KMS-11 (cell line): ENCODE results near the gene ASPHD1.

Source experiments
- H2AFZ ChIP-seq: fragments of 200-600 bp; sonication (generic); 2 replicates; pipeline ENCODE4 v1.6.1; 2016; ENCODE audit warnings: antibody characterized with exemption, mixed run types, low read depth
- H3K27ac ChIP-seq: fragments of 200-600 bp; sonication (generic); 2 replicates; pipeline ENCODE4 v1.6.1; 2016; ENCODE audit warnings: mild to moderate bottlenecking, mixed run types
- H3K27me3 ChIP-seq: fragments of 200-600 bp; sonication (generic); 2 replicates; pipeline ENCODE4 v1.6.1; 2017; ENCODE audit warnings: mild to moderate bottlenecking, low read depth, mixed run types, moderate library complexity; ENCODE audit not compliant: insufficient read depth
- H3K36me3 ChIP-seq: fragments of 200-600 bp; sonication (generic); 2 replicates; pipeline ENCODE4 v1.6.1; 2017; ENCODE audit warnings: mild to moderate bottlenecking, mixed run types; ENCODE audit not compliant: insufficient read depth
- H3K4me1 ChIP-seq: fragments of 200-600 bp; sonication (generic); 2 replicates; pipeline ENCODE4 v1.6.1; 2016; ENCODE audit warnings: mild to moderate bottlenecking, low read depth, mixed run types; ENCODE audit not compliant: poor library complexity, severe bottlenecking
- H3K4me2 ChIP-seq: fragments of 200-600 bp; sonication (generic); 2 replicates; pipeline ENCODE4 v1.7.0; 2016; ENCODE audit warnings: mild to moderate bottlenecking, mixed run types
- H3K4me3 ChIP-seq: fragments of 200-600 bp; sonication (generic); IDR thresholded peaks from 2 replicates; pipeline ENCODE4 v1.6.1; 2017; ENCODE audit warnings: low read depth, low read length, mixed read lengths; ENCODE audit not compliant: insufficient read depth
- H3K79me2 ChIP-seq: fragments of 200-600 bp; sonication (generic); 2 replicates; pipeline ENCODE4 v1.6.1; 2016; ENCODE audit warnings: low read depth, mixed run types; ENCODE audit not compliant: insufficient read depth
- H3K9ac ChIP-seq: fragments of 200-600 bp; sonication (generic); 2 replicates; pipeline ENCODE4 v1.6.1; 2016; ENCODE audit warnings: mild to moderate bottlenecking, mixed run types
- H4K20me1 ChIP-seq: fragments of 200-600 bp; sonication (generic); 2 replicates; pipeline ENCODE4 v1.6.1; 2016; ENCODE audit warnings: mild to moderate bottlenecking, mixed run types; ENCODE audit not compliant: insufficient read depth
- CTCF ChIP-seq: fragments of 200-600 bp; sonication (generic); conservative IDR thresholded peaks from 2 replicates; pipeline ENCODE4 v1.6.1; 2017; ENCODE audit warnings: low read depth, mild to moderate bottlenecking, antibody characterized with exemption, low read length, moderate library complexity, mixed read lengths

The ASPHD1 gene

GRCh38 chr16:29857133-29857760 lies 43.0 kb upstream of the ASPHD1 start:
- Histone ChIP-seq H3K9ac (no peak overlapping the region), H3K36me3 (peaks cover 4% of the 10 kb centered on the region; the same call in 1 of the 2 replicates), H4K20me1 (no peaks in the 10 kb centered on the region), H2AFZ (no peak overlapping the region), H3K79me2 (peaks cover 6% of the 10 kb centered on the region; the same call in 1 of the 2 replicates), H3K4me1 (peaks cover 11% of the 10 kb centered on the region), H3K27ac (no peak overlapping the region), H3K4me3 (no peak overlapping the region), H3K27me3 (no peaks in the 10 kb centered on the region), H3K4me2 (no peak overlapping the region)
- no peak for TF ChIP-seq CTCF

GRCh38 chr16:29858149-29858849 lies 42.0 kb upstream of the ASPHD1 start:
- H3K36me3 ChIP-seq, result peaks cover 4% of the 10 kb centered on the region; the same call in 1 of the 2 replicates
- TF ChIP-seq CTCF, result no peak
- H3K27ac ChIP-seq, result no peak overlapping the region
- H4K20me1 ChIP-seq, result no peaks in the 10 kb centered on the region
- no peaks in the 10 kb centered on the region for H3K27me3 ChIP-seq
- no peak overlapping the region for H3K4me2 ChIP-seq
- no peak overlapping the region for H3K9ac ChIP-seq
- peaks cover 13% of the 10 kb centered on the region; the same call in 1 of the 2 replicates for H3K79me2 ChIP-seq
- H2AFZ ChIP-seq, result no peak overlapping the region
- peaks cover 13% of the 10 kb centered on the region for H3K4me1 ChIP-seq
- H3K4me3 ChIP-seq, result no peak overlapping the region

GRCh38 chr16:29858974-29859373 lies 41.3 kb upstream of the ASPHD1 start:
- H3K4me3 ChIP-seq, result no peak overlapping the region

GRCh38 chr16:29860218-29860617 lies 40.1 kb upstream of the ASPHD1 start:
- H3K27ac ChIP-seq, result no peak overlapping the region
- no peak overlapping the region for H2AFZ ChIP-seq
- H3K79me2 ChIP-seq, result peaks cover 13% of the 10 kb centered on the region; the same call in 1 of the 2 replicates
- H3K4me1 ChIP-seq, result peaks cover 17% of the 10 kb centered on the region
- H3K27me3 ChIP-seq, result no peaks in the 10 kb centered on the region
- H4K20me1 ChIP-seq, result no peaks in the 10 kb centered on the region
- H3K36me3 ChIP-seq, result peaks cover 4% of the 10 kb centered on the region; the same call in 1 of the 2 replicates
- TF ChIP-seq CTCF, result no peak
- no peak overlapping the region for H3K4me2 ChIP-seq
- no peak overlapping the region for H3K4me3 ChIP-seq
- H3K9ac ChIP-seq, result no peak overlapping the region

More at GRCh38 chr16:29858974-29859373, 41.3 kb upstream of the ASPHD1 start:
- H3K79me2 ChIP-seq, result peaks cover 13% of the 10 kb centered on the region; the same call in 1 of the 2 replicates
- no peak for TF ChIP-seq CTCF
- no peak overlapping the region for H2AFZ ChIP-seq
- H3K4me2 ChIP-seq, result no peak overlapping the region
- H3K9ac ChIP-seq, result no peak overlapping the region
- peaks cover 17% of the 10 kb centered on the region for H3K4me1 ChIP-seq
- peaks cover 4% of the 10 kb centered on the region; the same call in 1 of the 2 replicates for H3K36me3 ChIP-seq
- no peaks in the 10 kb centered on the region for H4K20me1 ChIP-seq
- no peak overlapping the region for H3K27ac ChIP-seq
- H3K27me3 ChIP-seq, result no peaks in the 10 kb centered on the region
